K562 (cell line): Measurements from ENCODE around the gene CTTNBP2NL. TPM values are rescaled to one million over a fixed set of nuclear protein-coding genes. Genes with fewer than 3 reads are reported as not detected.

ENCODE experiments used
- ATAC-seq: fragments of 200-7000 bp; cut with Tn5 transposase; 3 replicates; pipeline ENCODE4 v1.9.1; 2020; ENCODE audit warnings: moderate library complexity
- BruUV-seq: library from RNA; stranded (reverse); fragments of 400-500 nt; replicated peaks from 2 replicates; lab custom pipeline; 2021; lab: Mats Ljungman, UMichigan
- CTCF ChIA-PET: fragments of 300-600 bp; formaldehyde crosslinking; extraction: SDS; loops from one replicate; lab custom pipeline; 2021; ENCODE audit warnings: low intra/inter-chr PET ratio; lab: Yijun Ruan, JAX
- POLR2A ChIA-PET: fragments of 300-600, 350-650 bp; sonication (Branson Sonifier 250); formaldehyde crosslinking; extraction: SDS; loops from one replicate; lab custom pipeline; 2021; ENCODE audit warnings: antibody characterized with exemption, inconsistent platforms; lab: Yijun Ruan, JAX
- DNase-seq, 4 experiments: peaks; one replicate each; pipeline versions ENCODE4 v3.0.0 to v3.0.0-alpha.2; 2011 to 2018; ENCODE audit warnings: low spot score in 3 of 4, mixed read lengths in 3 of 4; ENCODE audit errors: extremely low read depth in 1 of 4
- FAIRE-seq: peaks from 2 replicates; lab custom pipeline; 2011; peaks lifted over from hg19 to GRCh38; lab: Jason Lieb, UNC
- H2AFZ ChIP-seq: 2 replicates; pipeline ENCODE4 v1.6.0; 2011; ENCODE audit warnings: low read depth, low read length, control low read depth, inconsistent platforms
- H3K27ac ChIP-seq: fragments of 200-600 bp; 3 replicates; pipeline ENCODE4 v1.8.0; 2011; ENCODE audit warnings: low read depth, mild to moderate bottlenecking, control low read depth, inconsistent platforms, low read length, moderate library complexity, mixed read lengths; ENCODE audit errors: extremely low read depth
- H3K27me3 ChIP-seq, 2 experiments: fragments of 300-600 bp in 1 of 2; 2 replicates in 1 of 2; 3 replicates in 1 of 2; pipeline versions ENCODE4 v1.6.0 to v1.8.0; 2011; ENCODE audit warnings: inconsistent platforms in 2 of 2, low read length in 2 of 2, mild to moderate bottlenecking in 1 of 2, mixed read lengths in 1 of 2, moderate library complexity in 1 of 2; ENCODE audit not compliant: control insufficient read depth in 2 of 2, insufficient read depth in 2 of 2
- H3K36me3 ChIP-seq: fragments of 300-600 bp; 3 replicates; pipeline ENCODE4 v1.8.0; 2011; ENCODE audit warnings: mild to moderate bottlenecking, low read length, inconsistent platforms; ENCODE audit not compliant: control insufficient read depth, insufficient read depth
- H3K4me1 ChIP-seq, 2 experiments: fragments of 200-600 bp in 1 of 2; replicated peaks in 1 of 2; 2 replicates in 1 of 2; 3 replicates in 1 of 2; pipeline versions ENCODE4 v1.5.1 to v1.8.0; 2011; ENCODE audit warnings: inconsistent platforms in 2 of 2, low read length in 2 of 2, mild to moderate bottlenecking in 1 of 2, mixed read lengths in 1 of 2, moderate library complexity in 1 of 2; ENCODE audit not compliant: control insufficient read depth in 2 of 2, insufficient read depth in 2 of 2
- H3K4me2 ChIP-seq: 2 replicates; pipeline ENCODE4 v1.6.1; 2011; ENCODE audit warnings: low read length, control low read depth, inconsistent platforms, mixed read lengths; ENCODE audit not compliant: insufficient read depth
- H3K4me3 ChIP-seq: fragments of 200-600 bp; sonication (generic), shearing (Covaris generic); 2 replicates; pipeline ENCODE4 v1.5.1; 2016; ENCODE audit warnings: control low read depth, inconsistent platforms
- H3K79me2 ChIP-seq: fragments of 200-600 bp; 3 replicates; pipeline ENCODE4 v1.8.0; 2011; ENCODE audit warnings: low read length, inconsistent platforms; ENCODE audit not compliant: control insufficient read depth, insufficient read depth
- H3K9ac ChIP-seq, 2 experiments: 2 replicates each; pipeline versions ENCODE4 v1.6.0 to v1.6.1; 2011; ENCODE audit warnings: low read depth in 2 of 2, low read length in 2 of 2, control low read depth in 1 of 2, inconsistent platforms in 1 of 2, mild to moderate bottlenecking in 1 of 2, mixed read lengths in 1 of 2; ENCODE audit not compliant: insufficient read depth in 1 of 2
- H3K9me1 ChIP-seq: one replicate; pipeline ENCODE4 v1.6.0; 2011; ENCODE audit warnings: inconsistent platforms, mild to moderate bottlenecking, low read length, moderate library complexity; ENCODE audit not compliant: control insufficient read depth, insufficient read depth
- H3K9me3 ChIP-seq: replicated peaks from 2 replicates; pipeline ENCODE4 v1.5.1; 2011; ENCODE audit warnings: low read depth, low read length, inconsistent platforms; ENCODE audit not compliant: control insufficient read depth, insufficient read depth
- H4K20me1 ChIP-seq: replicated peaks from 2 replicates; pipeline ENCODE4 v1.6.1; 2011; ENCODE audit warnings: low read length, inconsistent platforms, mixed read lengths; ENCODE audit not compliant: control insufficient read depth, insufficient read depth
- FOXJ3 ChIP-seq: sonication (generic); formaldehyde crosslinking; IDR thresholded peaks from 2 replicates; pipeline ENCODE4 v1.4.0; 2020; ENCODE audit warnings: mild to moderate bottlenecking, missing genetic modification reagents
- KAT2B ChIP-seq: IDR thresholded peaks from one replicate; pipeline ENCODE4 v1.6.1; 2012; ENCODE audit warnings: low read depth, mild to moderate bottlenecking, control low read depth, inconsistent platforms, low read length, moderate library complexity
- MCM3 ChIP-seq: fragments of 450-650 bp; IDR thresholded peaks from 2 replicates; pipeline ENCODE4 v1.6.1; 2016
- RHOXF2B ChIP-seq: fragments of 250-450 bp; sonication (Bioruptor Pico); conservative IDR thresholded peaks from 2 replicates; pipeline ENCODE4 v1.5.1; 2021
- SMARCA5 ChIP-seq: fragments of 450-650 bp; IDR thresholded peaks from 2 replicates; pipeline ENCODE4 v1.6.1; 2016
- STAT5A ChIP-seq: IDR thresholded peaks from 2 replicates; pipeline ENCODE4 v1.6.1; 2012; ENCODE audit warnings: low read length, inconsistent platforms, borderline replicate concordance
- ZKSCAN8 ChIP-seq: fragments of 200-800 bp; sonication (Bioruptor generic); IDR thresholded peaks from 2 replicates; pipeline ENCODE4 v1.6.1; 2016; ENCODE audit warnings: missing genetic modification characterization, missing compliant biosample characterization
- ZNF121 ChIP-seq: sonication (generic); formaldehyde crosslinking; conservative IDR thresholded peaks from 2 replicates; pipeline ENCODE4 v1.8.0; 2022; ENCODE audit warnings: missing genetic modification reagents
- ZNF280B ChIP-seq: fragments of 250-450 bp; sonication (Bioruptor Pico); IDR thresholded peaks from 2 replicates; pipeline ENCODE4 v1.5.1; 2021; ENCODE audit warnings: mild to moderate bottlenecking
- ZNF551 ChIP-seq: fragments of 250-450 bp; sonication (Bioruptor Pico); IDR thresholded peaks from 2 replicates; pipeline ENCODE4 v1.5.0; 2021; ENCODE audit warnings: mild to moderate bottlenecking, moderate library complexity
- WGBS: fragments of 100-300 bp; shearing (Covaris generic); methylation state at CpG from one replicate; pipeline ENCODE4 v1.1.6; 2016; ENCODE audit warnings: low coverage, mixed read lengths; ENCODE audit not compliant: insufficient coverage; ENCODE audit errors: missing lambda C conversion rate; 5-methylcytosine and 5-hydroxymethylcytosine counted together
- in situ Hi-C: fragments of 300-500 bp; cut with MboI; formaldehyde crosslinking; loops from 4 replicates; pipeline ENCODE4 v1.15.0; 2018; ENCODE audit warnings: inconsistent platforms, mixed read lengths
- intact Hi-C: fragments of 100-400 bp; cut with micrococcal nuclease; formaldehyde crosslinking; loops from 2 replicates; pipeline ENCODE4 v1.14.2; 2022
- polyA plus RNA-seq, 8 experiments: library from polyadenylated mRNA; depleted of rRNA in 4 of 8; stranded (reverse) in 5 of 8; unstranded in 3 of 8; fragments of >200 nt; fragmentation: Nextera tagmentation in 2 of 8; fragmentation: Illumina TruSeq in 1 of 8; extraction: Ambion mirVana in 2 of 8; extraction: Trizol in 1 of 8; gene quantifications; 2 replicates each; pipeline versions ENCODE4 v1.2.1 to v1.2.3, GENCODE V29; 2011 to 2014; ENCODE audit warnings: inconsistent platforms in 1 of 8, missing spikeins in 1 of 8
- total RNA-seq, 7 experiments: library from RNA; depleted of rRNA in 6 of 7; stranded (reverse); fragments of >200 nt in 6 of 7; fragmentation: Illumina TruSeq in 2 of 7; extraction: Trizol in 2 of 7; gene quantifications; 2 replicates each; pipeline versions ENCODE4 v1.2.1 to v1.2.3, GENCODE V29; 2011 to 2021; ENCODE audit warnings: low replicate concordance in 1 of 7

Gene CTTNBP2NL
- total and polyA plus RNA-seq, 9 of the 15 experiments (the other 6 are each of a cell fraction or from before 2014, with no cell fraction given) = 0.27 to 1.4 (median 0.62) TPM

GRCh38 chr1:112505400-112505785 lies 109.4 kb downstream of the CTTNBP2NL start:
- Histone ChIP-seq H3K4me1 (peaks cover 0 to 34% of the 10 kb centered on the region in 2 experiments; a peak in 4 of 5 replicates), H2AFZ (no peak overlapping the region), H3K36me3 (no peaks in the 10 kb centered on the region), H3K27me3 (peaks cover 51 to 93% of the 10 kb centered on the region in 2 experiments), H3K79me2 (no peaks in the 10 kb centered on the region), H3K4me2 (no peak overlapping the region), H3K9me3 (no peaks in the 10 kb centered on the region), H3K4me3 (no peak overlapping the region), H3K9me1 (no peaks in the 10 kb centered on the region), H3K9ac (no peak overlapping the region), H4K20me1 (0 out of 2 replicates have a peak, but pooled peaks cover 4% of the 10 kb centered on the region), H3K27ac (no peak overlapping the region)
- no TSS peak for BruUV-seq
- WGBS = 0% methylated on average over 1 of the region's 1 CpG
- CTCF ChIA-PET = no interaction called here
- POLR2A ChIA-PET = interaction anchor here (0.6 to 0.7 kb wide), 4 partner anchors 10 to 411 kb away, joined by 3 to 5 read pairs (median 3); no protein-coding TSS in a partner anchor
- DNase-seq = no peak
- in situ Hi-C loops (no loop called here), intact Hi-C loops (no loop called here)
- FAIRE-seq = no peak
- no peak for ATAC-seq
- TF ChIP-seq MCM3 (no peak), ZKSCAN8 (CRISPR knock-in tag) (0 out of 2 replicates have a peak, but pooled peaks have one; percentile 34), RHOXF2B (CRISPR knock-in tag) (no peak)

- no peak overlapping the region for H3K4me3 ChIP-seq
- 3% methylated on average over 3 of the region's 3 CpGs for WGBS
- no peaks in the 10 kb centered on the region for H3K36me3 ChIP-seq
- in situ Hi-C loops (no loop called here), intact Hi-C loops (no loop called here)
- peaks cover 0 to 34% of the 10 kb centered on the region in 2 experiments; a peak in 4 of 5 replicates for H3K4me1 ChIP-seq
- no TSS peak for BruUV-seq
- H3K27ac ChIP-seq = no peak overlapping the region
- no peak overlapping the region for H2AFZ ChIP-seq
- no peak for ATAC-seq
- no peak for FAIRE-seq
- ChIA-PET CTCF (no interaction called here), POLR2A (interaction anchor here (0.6 to 0.7 kb wide), 3 partner anchors 10 to 92 kb away, joined by 3 to 5 read pairs (median 3); no protein-coding TSS in a partner anchor)
- TF ChIP-seq SMARCA5 (no peak), ZNF280B (CRISPR knock-in tag) (no peak), ZNF551 (CRISPR knock-in tag) (no peak), KAT2B (no peak), STAT5A (no peak), ZNF121 (0 out of 2 replicates have a peak, but pooled peaks have one; percentile 32), FOXJ3 (no peak)
- H3K9me1 ChIP-seq = no peaks in the 10 kb centered on the region
- 0 out of 2 replicates have a peak, but pooled peaks cover 4% of the 10 kb centered on the region for H4K20me1 ChIP-seq
- H3K4me2 ChIP-seq = no peak overlapping the region
- no peak overlapping the region for H3K9ac ChIP-seq
- no peaks in the 10 kb centered on the region for H3K9me3 ChIP-seq
- H3K79me2 ChIP-seq = no peaks in the 10 kb centered on the region
- no peak for DNase-seq
- H3K27me3 ChIP-seq = peaks cover 51 to 94% of the 10 kb centered on the region in 2 experiments
These were observed 109.9 kb downstream of the CTTNBP2NL start for GRCh38 chr1:112505878-112506277.
